NCI-H1694 (cell line): ENCODE data around the gene RAB25.

Experiments
- DNase-seq: peaks from one replicate; lab custom pipeline; 2025; lab: John Stamatoyannopoulos, UW

RAB25 gene

GRCh38 chr1:156118177-156118868 lies 57.4 kb downstream of the RAB25 start:
- DNase-seq = no peak

- DNase-seq = no peak
These were observed 58.7 kb downstream of the RAB25 start for GRCh38 chr1:156119503-156120209.
